Measurements from ENCODE around the gene FYN.

FYN gene

DNA sequence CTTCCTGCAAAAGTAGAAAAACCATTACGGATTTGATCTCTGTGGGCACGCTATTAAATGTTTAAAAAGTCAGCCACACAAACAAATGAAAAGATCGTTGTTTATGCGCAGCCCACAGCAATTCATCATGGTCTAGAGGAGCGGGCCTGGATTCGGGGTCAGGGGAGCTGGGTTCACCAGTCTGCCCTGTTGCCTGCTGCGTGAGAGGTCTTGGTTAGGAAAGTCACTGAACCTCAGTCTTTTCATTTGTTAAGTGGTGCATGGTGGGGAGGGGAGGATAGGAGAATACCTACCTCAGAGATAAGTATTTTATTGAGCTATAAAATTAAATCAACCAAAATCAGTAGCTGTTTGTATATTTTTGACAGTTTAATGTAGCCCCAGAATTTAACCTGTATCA, 47.3 kb upstream of the FYN start:
- TF ChIP-seq, protein P1, sequence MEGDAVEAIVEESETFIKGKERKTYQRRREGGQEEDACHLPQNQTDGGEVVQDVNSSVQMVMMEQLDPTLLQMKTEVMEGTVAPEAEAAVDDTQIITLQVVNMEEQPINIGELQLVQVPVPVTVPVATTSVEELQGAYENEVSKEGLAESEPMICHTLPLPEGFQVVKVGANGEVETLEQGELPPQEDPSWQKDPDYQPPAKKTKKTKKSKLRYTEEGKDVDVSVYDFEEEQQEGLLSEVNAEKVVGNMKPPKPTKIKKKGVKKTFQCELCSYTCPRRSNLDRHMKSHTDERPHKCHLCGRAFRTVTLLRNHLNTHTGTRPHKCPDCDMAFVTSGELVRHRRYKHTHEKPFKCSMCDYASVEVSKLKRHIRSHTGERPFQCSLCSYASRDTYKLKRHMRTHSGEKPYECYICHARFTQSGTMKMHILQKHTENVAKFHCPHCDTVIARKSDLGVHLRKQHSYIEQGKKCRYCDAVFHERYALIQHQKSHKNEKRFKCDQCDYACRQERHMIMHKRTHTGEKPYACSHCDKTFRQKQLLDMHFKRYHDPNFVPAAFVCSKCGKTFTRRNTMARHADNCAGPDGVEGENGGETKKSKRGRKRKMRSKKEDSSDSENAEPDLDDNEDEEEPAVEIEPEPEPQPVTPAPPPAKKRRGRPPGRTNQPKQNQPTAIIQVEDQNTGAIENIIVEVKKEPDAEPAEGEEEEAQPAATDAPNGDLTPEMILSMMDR (IDR thresholded peaks at IDR 0.05; ENCODE audit: borderline replicate concordance, extremely low read depth, low read length, poor library complexity, severe bottlenecking): no peak
- TF ChIP-seq EZH2 (IDR thresholded peaks at IDR 0.05; ENCODE audit: borderline replicate concordance, low read depth, low read length, severe bottlenecking): no peak
- Histone ChIP-seq H3K4me2 (ENCODE audit: insufficient read depth, low read length) (no peak overlapping the region), H3K9ac (ENCODE audit: low read depth, low read length) (no peak overlapping the region), H3K79me2 (ENCODE audit: insufficient read depth, low read length) (no peaks in the 10 kb centered on the region), H3K27ac (ENCODE audit: low read length) (no peak overlapping the region), H3K36me3 (ENCODE audit: insufficient read depth, low read length) (no peaks in the 10 kb centered on the region), H2AFZ (ENCODE audit: low read depth, low read length) (no peak overlapping the region), H3K9me3 (ENCODE audit: insufficient read depth, low read length, severe bottlenecking) (no peaks in the 10 kb centered on the region), H4K20me1 (ENCODE audit: insufficient read depth, low read length) (no peaks in the 10 kb centered on the region), H3K4me3 (ENCODE audit: low read depth in 1 of 2, low read length in 2 of 2) (no peak overlapping the region), H3K4me1 (ENCODE audit: insufficient read depth, low read length) (peaks cover 49% of the 10 kb centered on the region), H3K27me3 (ENCODE audit: insufficient read depth, low read length, poor library complexity) (no peaks in the 10 kb centered on the region)
- DNase-seq (no peak), ATAC-seq (ENCODE audit: insufficient read depth, low read depth) (no peak)

DNA sequence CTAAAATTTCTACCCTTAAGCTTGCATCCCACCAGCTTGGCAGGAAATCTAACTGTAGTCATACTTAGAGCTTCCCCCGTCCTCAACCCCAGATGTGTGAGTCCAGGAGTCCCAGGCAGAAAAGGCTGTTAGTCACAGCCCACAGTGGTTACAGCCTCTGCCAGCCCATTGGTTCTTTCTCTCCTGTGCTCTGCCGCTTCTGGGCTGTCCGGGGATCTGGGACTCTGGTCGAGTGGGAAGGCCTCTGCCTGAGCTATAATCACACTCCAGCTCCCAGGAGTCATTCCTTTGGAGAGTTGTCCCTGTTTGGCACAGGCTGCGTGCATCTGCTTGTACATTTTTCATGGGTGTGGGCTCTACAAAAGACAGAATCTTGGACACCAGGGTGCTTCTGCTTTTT, 45.6 kb upstream of the FYN start:
- no peaks in the 10 kb centered on the region for H3K36me3 ChIP-seq (ENCODE audit: insufficient read depth, low read length)
- H3K79me2 ChIP-seq (ENCODE audit: insufficient read depth, low read length): no peaks in the 10 kb centered on the region
- ATAC-seq (ENCODE audit: insufficient read depth, low read depth): peak; percentile 90
- no peak overlapping the region for H2AFZ ChIP-seq (ENCODE audit: low read depth, low read length)
- H3K4me3 ChIP-seq (ENCODE audit: low read depth in 1 of 2, low read length in 2 of 2): no peak overlapping the region
- no peaks in the 10 kb centered on the region for H3K27me3 ChIP-seq (ENCODE audit: insufficient read depth, low read length, poor library complexity)
- H3K9me3 ChIP-seq (ENCODE audit: insufficient read depth, low read length, severe bottlenecking): no peaks in the 10 kb centered on the region
- peak; percentile 59 for DNase-seq
- TF ChIP-seq, protein P1 (IDR thresholded peaks at IDR 0.05; ENCODE audit: borderline replicate concordance, extremely low read depth, low read length, poor library complexity, severe bottlenecking): no peak
- no peak for TF ChIP-seq EZH2 (IDR thresholded peaks at IDR 0.05; ENCODE audit: borderline replicate concordance, low read depth, low read length, severe bottlenecking)
- no peak overlapping the region for H3K9ac ChIP-seq (ENCODE audit: low read depth, low read length)
- no peaks in the 10 kb centered on the region for H4K20me1 ChIP-seq (ENCODE audit: insufficient read depth, low read length)
- H3K4me2 ChIP-seq (ENCODE audit: insufficient read depth, low read length): no peak overlapping the region
- peaks cover 36% of the 10 kb centered on the region for H3K4me1 ChIP-seq (ENCODE audit: insufficient read depth, low read length)
- no peak overlapping the region; the same call in 1 of the 2 replicates for H3K27ac ChIP-seq (ENCODE audit: low read length)

DNA sequence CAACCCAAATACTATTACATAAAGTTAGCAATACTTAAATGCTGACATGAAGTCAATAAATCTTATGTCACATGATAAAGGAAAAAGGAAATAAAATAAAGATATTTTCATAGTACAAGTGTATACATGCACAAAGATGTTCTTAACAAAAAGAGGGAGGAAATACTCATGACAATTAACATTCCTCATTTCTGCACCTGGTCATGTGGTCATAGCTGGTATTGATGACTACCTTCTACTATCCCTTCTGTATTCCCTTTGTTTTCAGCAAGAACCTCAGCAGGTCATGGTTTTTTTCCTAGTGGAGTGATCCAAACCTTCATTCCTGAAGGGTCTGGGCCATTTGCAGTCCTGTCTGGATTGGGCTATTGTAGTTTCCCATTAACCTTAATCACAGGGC, 43.5 kb upstream of the FYN start:
- no peaks in the 10 kb centered on the region for H3K36me3 ChIP-seq (ENCODE audit: insufficient read depth, low read length)
- no peak for ATAC-seq (ENCODE audit: insufficient read depth, low read depth)
- TF ChIP-seq EZH2 (IDR thresholded peaks at IDR 0.05; ENCODE audit: borderline replicate concordance, low read depth, low read length, severe bottlenecking): no peak
- TF ChIP-seq, protein P1 (IDR thresholded peaks at IDR 0.05; ENCODE audit: borderline replicate concordance, extremely low read depth, low read length, poor library complexity, severe bottlenecking): no peak
- H4K20me1 ChIP-seq (ENCODE audit: insufficient read depth, low read length): no peaks in the 10 kb centered on the region
- no peak overlapping the region for H3K4me3 ChIP-seq (ENCODE audit: low read depth in 1 of 2, low read length in 2 of 2)
- H3K4me1 ChIP-seq (ENCODE audit: insufficient read depth, low read length): peaks cover 16% of the 10 kb centered on the region
- H3K27ac ChIP-seq (ENCODE audit: low read length): no peak overlapping the region
- no peak overlapping the region for H3K9ac ChIP-seq (ENCODE audit: low read depth, low read length)
- no peak overlapping the region for H3K4me2 ChIP-seq (ENCODE audit: insufficient read depth, low read length)
- H3K79me2 ChIP-seq (ENCODE audit: insufficient read depth, low read length): no peaks in the 10 kb centered on the region
- no peak overlapping the region for H2AFZ ChIP-seq (ENCODE audit: low read depth, low read length)
- DNase-seq: no peak
- H3K27me3 ChIP-seq (ENCODE audit: insufficient read depth, low read length, poor library complexity): no peaks in the 10 kb centered on the region
- H3K9me3 ChIP-seq (ENCODE audit: insufficient read depth, low read length, severe bottlenecking): no peaks in the 10 kb centered on the region

DNA sequence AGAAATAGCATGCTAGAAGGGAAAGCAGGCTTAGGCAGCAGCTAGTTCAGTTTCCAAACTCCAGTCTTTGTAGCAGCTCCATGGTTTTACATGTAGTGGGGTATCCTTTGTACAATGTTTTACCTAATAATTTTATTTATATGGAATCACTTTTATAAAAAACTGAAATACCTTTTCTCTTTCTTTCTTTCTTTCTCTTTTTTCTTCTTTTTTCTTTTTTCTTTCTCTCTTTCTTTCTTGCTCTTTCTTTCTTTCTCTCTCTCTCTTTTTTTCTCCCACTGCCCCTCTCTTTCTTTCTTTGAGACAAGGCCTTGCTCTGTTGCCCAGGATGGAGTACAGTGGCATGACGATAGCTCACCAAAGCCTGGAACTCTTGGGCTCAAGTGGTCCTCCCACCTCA, 41.4 kb upstream of the FYN start:
- H3K4me3 ChIP-seq (ENCODE audit: low read depth in 1 of 2, low read length in 2 of 2): no peak overlapping the region
- ATAC-seq (ENCODE audit: insufficient read depth, low read depth): no peak
- no peak overlapping the region for H3K9ac ChIP-seq (ENCODE audit: low read depth, low read length)
- no peaks in the 10 kb centered on the region for H3K27me3 ChIP-seq (ENCODE audit: insufficient read depth, low read length, poor library complexity)
- DNase-seq: no peak
- H3K4me1 ChIP-seq (ENCODE audit: insufficient read depth, low read length): peaks cover 9% of the 10 kb centered on the region
- no peaks in the 10 kb centered on the region for H3K36me3 ChIP-seq (ENCODE audit: insufficient read depth, low read length)
- no peak for TF ChIP-seq EZH2 (IDR thresholded peaks at IDR 0.05; ENCODE audit: borderline replicate concordance, low read depth, low read length, severe bottlenecking)
- TF ChIP-seq, protein P1 (IDR thresholded peaks at IDR 0.05; ENCODE audit: borderline replicate concordance, extremely low read depth, low read length, poor library complexity, severe bottlenecking): no peak
- no peaks in the 10 kb centered on the region for H3K79me2 ChIP-seq (ENCODE audit: insufficient read depth, low read length)
- no peak overlapping the region for H3K4me2 ChIP-seq (ENCODE audit: insufficient read depth, low read length)
- no peaks in the 10 kb centered on the region for H4K20me1 ChIP-seq (ENCODE audit: insufficient read depth, low read length)
- no peak overlapping the region for H3K27ac ChIP-seq (ENCODE audit: low read length)
- no peak overlapping the region for H2AFZ ChIP-seq (ENCODE audit: low read depth, low read length)
- no peaks in the 10 kb centered on the region for H3K9me3 ChIP-seq (ENCODE audit: insufficient read depth, low read length, severe bottlenecking)
